WTC11 (cell line): ENCODE data around the gene GPS2. TPM values are rescaled to one million over a fixed set of nuclear protein-coding genes. Genes with fewer than 3 reads are reported as not detected.

Experiments
- ATAC-seq: fragments of 200-7000 bp; cut with Tn5 transposase; 2 replicates; pipeline ENCODE4 v1.10.0; 2021; ENCODE audit warnings: mild to moderate bottlenecking, moderate library complexity
- CTCF ChIA-PET: fragments of 300-600 bp; sonication (Branson Sonifier 250); formaldehyde crosslinking; loops from one replicate; lab custom pipeline; 2021; ENCODE audit warnings: antibody characterized with exemption; lab: Charles Lee
- POLR2A ChIA-PET: fragments of 350-600 bp; sonication (Branson Sonifier 250); formaldehyde crosslinking; loops from one replicate; lab custom pipeline; 2021; ENCODE audit warnings: antibody characterized with exemption; lab: Charles Lee
- DNase-seq: peaks from one replicate; pipeline ENCODE4 v3.0.0; 2021; ENCODE audit warnings: low spot score
- H3K27ac Mint-ChIP-seq: 2 replicates; pipeline ENCODE4 v1.8.0; 2021; ENCODE audit warnings: mixed read lengths
- H3K27me3 Mint-ChIP-seq: 2 replicates; pipeline ENCODE4 v1.8.0; 2021; ENCODE audit warnings: low read depth, mild to moderate bottlenecking, moderate library complexity, mixed read lengths
- H3K36me3 Mint-ChIP-seq: 2 replicates; pipeline ENCODE4 v1.8.0; 2021; ENCODE audit warnings: mixed read lengths
- H3K4me1 Mint-ChIP-seq: 2 replicates; pipeline ENCODE4 v1.8.0; 2022; ENCODE audit warnings: mixed read lengths
- H3K4me3 Mint-ChIP-seq: 2 replicates; pipeline ENCODE4 v1.8.0; 2021; ENCODE audit warnings: mild to moderate bottlenecking, moderate library complexity, mixed read lengths
- H3K9me3 Mint-ChIP-seq: 2 replicates; pipeline ENCODE4 v1.8.0; 2021; ENCODE audit warnings: mixed read lengths
- ATF3 ChIP-seq: sonication (generic); formaldehyde crosslinking; conservative IDR thresholded peaks from 2 replicates; pipeline ENCODE4 v1.8.1; 2022; ENCODE audit warnings: mild to moderate bottlenecking, missing genetic modification reagents
- CREB1 ChIP-seq: sonication (generic); formaldehyde crosslinking; IDR thresholded peaks from 2 replicates; pipeline ENCODE4 v1.8.0; 2023; ENCODE audit warnings: mild to moderate bottlenecking, missing genetic modification reagents
- E2F1 ChIP-seq: sonication (generic); formaldehyde crosslinking; IDR thresholded peaks from 2 replicates; pipeline ENCODE4 v1.8.0; 2022; ENCODE audit warnings: mild to moderate bottlenecking, missing genetic modification reagents
- HMGA2 ChIP-seq: fragments of 250-450 bp; sonication (Bioruptor Pico); IDR thresholded peaks from 2 replicates; pipeline ENCODE4 v1.4.0; 2021; ENCODE audit warnings: mild to moderate bottlenecking, moderate library complexity
- IRF2 ChIP-seq: sonication (generic); formaldehyde crosslinking; IDR thresholded peaks from 2 replicates; pipeline ENCODE4 v1.8.0; 2022; ENCODE audit warnings: low read depth, missing genetic modification reagents, borderline replicate concordance
- NFATC4 ChIP-seq: fragments of 250-450 bp; sonication (Bioruptor Pico); IDR thresholded peaks from 2 replicates; pipeline ENCODE4 v1.9.0; 2021; ENCODE audit warnings: mild to moderate bottlenecking
- NFE2L1 ChIP-seq: sonication (generic); formaldehyde crosslinking; IDR thresholded peaks from 2 replicates; pipeline ENCODE4 v1.8.1; 2023; ENCODE audit warnings: missing genetic modification reagents
- NR2C2 ChIP-seq: sonication (generic); formaldehyde crosslinking; IDR thresholded peaks from 2 replicates; pipeline ENCODE4 v1.8.0; 2022; ENCODE audit warnings: mild to moderate bottlenecking, missing genetic modification reagents
- NR3C1 ChIP-seq: sonication (generic); formaldehyde crosslinking; conservative IDR thresholded peaks from 2 replicates; pipeline ENCODE4 v1.8.1; 2023; ENCODE audit warnings: low read depth, mild to moderate bottlenecking, missing genetic modification reagents
- SMAD4 ChIP-seq: sonication (generic); formaldehyde crosslinking; IDR thresholded peaks from 2 replicates; pipeline ENCODE4 v1.8.0; 2022; ENCODE audit warnings: mild to moderate bottlenecking, missing genetic modification reagents
- SOX15 ChIP-seq: fragments of 250-450 bp; sonication (Bioruptor Pico); IDR thresholded peaks from 2 replicates; pipeline ENCODE4 v1.9.0; 2021; ENCODE audit warnings: mild to moderate bottlenecking
- SP1 ChIP-seq: sonication (generic); formaldehyde crosslinking; conservative IDR thresholded peaks from 2 replicates; pipeline ENCODE4 v1.8.1; 2022; ENCODE audit warnings: missing genetic modification reagents
- USF1 ChIP-seq: sonication (generic); formaldehyde crosslinking; IDR thresholded peaks from 2 replicates; pipeline ENCODE4 v1.8.0; 2022; ENCODE audit warnings: mild to moderate bottlenecking, missing genetic modification reagents
- ZBTB21 ChIP-seq: sonication (generic); formaldehyde crosslinking; IDR thresholded peaks from 2 replicates; pipeline ENCODE4 v1.8.1; 2023; ENCODE audit warnings: mild to moderate bottlenecking, missing genetic modification reagents, borderline replicate concordance
- ZNF121 ChIP-seq: sonication (generic); formaldehyde crosslinking; IDR thresholded peaks from 2 replicates; pipeline ENCODE4 v1.8.0; 2023; ENCODE audit warnings: missing genetic modification reagents
- ZNF263 ChIP-seq: sonication (generic); formaldehyde crosslinking; IDR thresholded peaks from 2 replicates; pipeline ENCODE4 v1.8.1; 2022; ENCODE audit warnings: low read depth, mild to moderate bottlenecking, moderate library complexity, missing genetic modification reagents
- ZNF532 ChIP-seq: fragments of 250-450 bp; sonication (Bioruptor Pico); IDR thresholded peaks from 2 replicates; pipeline ENCODE4 v1.9.0; 2021; ENCODE audit warnings: mild to moderate bottlenecking, borderline replicate concordance
- total RNA-seq: library from RNA; stranded (reverse); gene quantifications from 3 replicates; pipeline ENCODE4 v1.2.3, GENCODE V29; 2021
- TF ChIP-seq, protein P1 (sequence below): sonication (generic); formaldehyde crosslinking; IDR thresholded peaks from 2 replicates; pipeline ENCODE4 v1.8.1; 2022; ENCODE audit warnings: mild to moderate bottlenecking, moderate library complexity, missing genetic modification reagents
- TF ChIP-seq, protein P2 (sequence below): fragments of 200-600 bp; IDR thresholded peaks from 2 replicates; pipeline ENCODE4 v1.8.0; 2022; ENCODE audit warnings: antibody characterized with exemption
- TF ChIP-seq, protein P3 (sequence below): fragments of 250-450 bp; sonication (Bioruptor Pico); conservative IDR thresholded peaks from 2 replicates; pipeline ENCODE4 v1.9.0; 2021; ENCODE audit warnings: mild to moderate bottlenecking
- TF ChIP-seq, protein P4 (sequence below): sonication (generic); formaldehyde crosslinking; IDR thresholded peaks from 2 replicates; pipeline ENCODE4 v1.8.1; 2023; ENCODE audit warnings: mild to moderate bottlenecking, moderate library complexity, missing genetic modification reagents

Gene GPS2
- total RNA-seq, 1 experiment from 2014 or later, result 55.9 TPM

DNA sequence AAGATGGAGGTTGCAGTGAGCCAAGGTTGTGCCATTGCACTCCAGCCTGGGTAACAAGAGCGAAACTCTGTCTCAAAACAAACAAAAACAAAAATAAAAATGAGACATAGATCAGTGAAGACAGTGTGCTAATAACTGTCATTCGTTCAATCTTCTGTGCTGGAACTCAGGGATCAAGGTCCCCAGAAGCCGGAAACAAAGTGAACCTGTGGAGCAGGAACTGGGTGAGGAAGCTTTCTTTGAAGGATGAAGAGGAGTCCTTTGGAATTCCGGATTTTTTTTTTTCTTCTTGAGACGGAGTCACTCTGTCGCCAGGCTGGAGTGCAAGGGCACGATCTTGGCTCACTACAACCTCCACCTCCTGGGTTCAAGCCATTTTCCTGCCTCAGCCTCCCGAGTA lies 35.7 kb downstream of the GPS2 start:
- ChIA-PET CTCF (interaction anchor here (0.7 to 3.4 kb wide), 9 partner anchors 12 to 408 kb away, joined by 3 to 61 read pairs (median 6); partner anchors contain the start of genes NEURL4 and TP53), POLR2A (interaction anchor here (0.7 to 1.9 kb wide), 3 partner anchors 17 to 57 kb away, joined by 4 to 6 read pairs (median 4); partner anchors contain the start of gene CLDN7)
- peaks cover 21% of the 10 kb centered on the region for H3K27me3 Mint-ChIP-seq
- TF ChIP-seq ZNF121 (CRISPR knock-in tag) (no peak), CREB1 (CRISPR knock-in tag) (no peak), SMAD4 (no peak), IRF2 (CRISPR knock-in tag) (no peak), ATF3 (CRISPR knock-in tag) (no peak), SP1 (CRISPR knock-in tag) (no peak), ZNF532 (no peak), HMGA2 (CRISPR knock-in tag) (no peak), NFATC4 (CRISPR knock-in tag) (no peak), ZNF263 (CRISPR knock-in tag) (no peak), ZBTB21 (CRISPR knock-in tag) (no peak), NR3C1 (CRISPR knock-in tag) (no peak), NFE2L1 (CRISPR knock-in tag) (no peak)
- TF ChIP-seq, protein P1, sequence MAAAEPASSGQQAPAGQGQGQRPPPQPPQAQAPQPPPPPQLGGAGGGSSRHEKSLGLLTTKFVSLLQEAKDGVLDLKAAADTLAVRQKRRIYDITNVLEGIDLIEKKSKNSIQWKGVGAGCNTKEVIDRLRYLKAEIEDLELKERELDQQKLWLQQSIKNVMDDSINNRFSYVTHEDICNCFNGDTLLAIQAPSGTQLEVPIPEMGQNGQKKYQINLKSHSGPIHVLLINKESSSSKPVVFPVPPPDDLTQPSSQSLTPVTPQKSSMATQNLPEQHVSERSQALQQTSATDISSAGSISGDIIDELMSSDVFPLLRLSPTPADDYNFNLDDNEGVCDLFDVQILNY (CRISPR knock-in tag), result no peak
- TF ChIP-seq, protein P2, sequence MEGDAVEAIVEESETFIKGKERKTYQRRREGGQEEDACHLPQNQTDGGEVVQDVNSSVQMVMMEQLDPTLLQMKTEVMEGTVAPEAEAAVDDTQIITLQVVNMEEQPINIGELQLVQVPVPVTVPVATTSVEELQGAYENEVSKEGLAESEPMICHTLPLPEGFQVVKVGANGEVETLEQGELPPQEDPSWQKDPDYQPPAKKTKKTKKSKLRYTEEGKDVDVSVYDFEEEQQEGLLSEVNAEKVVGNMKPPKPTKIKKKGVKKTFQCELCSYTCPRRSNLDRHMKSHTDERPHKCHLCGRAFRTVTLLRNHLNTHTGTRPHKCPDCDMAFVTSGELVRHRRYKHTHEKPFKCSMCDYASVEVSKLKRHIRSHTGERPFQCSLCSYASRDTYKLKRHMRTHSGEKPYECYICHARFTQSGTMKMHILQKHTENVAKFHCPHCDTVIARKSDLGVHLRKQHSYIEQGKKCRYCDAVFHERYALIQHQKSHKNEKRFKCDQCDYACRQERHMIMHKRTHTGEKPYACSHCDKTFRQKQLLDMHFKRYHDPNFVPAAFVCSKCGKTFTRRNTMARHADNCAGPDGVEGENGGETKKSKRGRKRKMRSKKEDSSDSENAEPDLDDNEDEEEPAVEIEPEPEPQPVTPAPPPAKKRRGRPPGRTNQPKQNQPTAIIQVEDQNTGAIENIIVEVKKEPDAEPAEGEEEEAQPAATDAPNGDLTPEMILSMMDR, result no peak
- TF ChIP-seq, protein P3, sequence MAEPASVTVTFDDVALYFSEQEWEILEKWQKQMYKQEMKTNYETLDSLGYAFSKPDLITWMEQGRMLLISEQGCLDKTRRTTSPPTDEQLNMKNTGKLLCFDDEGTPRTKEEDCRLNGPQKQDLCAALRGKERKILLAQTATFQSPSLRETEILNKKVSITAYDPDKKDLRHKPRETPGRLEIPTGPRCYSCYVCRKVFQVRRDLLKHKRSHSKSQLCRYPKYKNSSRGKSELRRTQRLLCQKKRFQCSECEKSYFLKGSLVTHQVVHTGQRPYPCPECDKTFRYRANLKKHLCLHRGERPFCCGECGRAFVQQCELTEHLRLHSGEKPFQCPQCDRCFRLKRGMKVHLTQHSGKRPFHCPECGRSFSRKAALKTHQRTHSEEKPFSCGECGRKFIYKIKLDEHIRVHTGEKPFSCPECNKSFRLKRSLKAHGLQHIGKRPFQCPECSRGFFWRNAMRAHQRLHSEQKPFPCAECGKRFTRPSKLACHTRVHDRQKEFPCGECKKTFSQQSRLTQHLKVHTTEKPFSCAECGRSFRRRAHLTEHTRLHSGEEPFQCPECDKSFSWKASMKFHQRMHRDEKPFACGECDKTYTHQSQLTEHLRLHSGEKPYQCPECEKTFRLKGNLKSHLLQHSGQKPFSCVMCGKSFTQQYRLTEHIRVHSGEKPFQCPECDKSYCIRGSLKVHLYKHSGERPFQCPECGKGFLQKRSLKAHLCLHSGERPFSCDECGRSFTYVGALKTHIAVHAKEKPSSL, result no peak
- H3K4me3 Mint-ChIP-seq, result no peak overlapping the region
- no peak overlapping the region for H3K27ac Mint-ChIP-seq
- H3K9me3 Mint-ChIP-seq, result no peaks in the 10 kb centered on the region
- H3K4me1 Mint-ChIP-seq, result peaks cover 20% of the 10 kb centered on the region
- ATAC-seq (no peak), DNase-seq (no peak)
- H3K36me3 Mint-ChIP-seq, result no peaks in the 10 kb centered on the region

GRCh38 chr17:7266784-7267183 lies 48.4 kb downstream of the GPS2 start:
- no peaks in the 10 kb centered on the region; the same call in 1 of the 2 replicates for H3K27me3 Mint-ChIP-seq
- DNase-seq (no peak), ATAC-seq (no peak)
- no peak overlapping the region for H3K4me3 Mint-ChIP-seq
- ChIA-PET POLR2A (no interaction called here), CTCF (interaction anchor here (1.8 to 4.8 kb wide), 3 partner anchors 13 to 294 kb away, joined by 4 to 23 read pairs (median 14); no protein-coding TSS in a partner anchor)
- peak overlapping the region; percentile 72 for H3K27ac Mint-ChIP-seq
- H3K4me1 Mint-ChIP-seq, result peaks cover 23% of the 10 kb centered on the region
- H3K9me3 Mint-ChIP-seq, result no peaks in the 10 kb centered on the region
- no peaks in the 10 kb centered on the region for H3K36me3 Mint-ChIP-seq
- TF ChIP-seq E2F1 (CRISPR knock-in tag), result no peak
- TF ChIP-seq SOX15 (CRISPR knock-in tag), result no peak
- TF ChIP-seq NR2C2 (CRISPR knock-in tag), result no peak
- TF ChIP-seq, protein P4, sequence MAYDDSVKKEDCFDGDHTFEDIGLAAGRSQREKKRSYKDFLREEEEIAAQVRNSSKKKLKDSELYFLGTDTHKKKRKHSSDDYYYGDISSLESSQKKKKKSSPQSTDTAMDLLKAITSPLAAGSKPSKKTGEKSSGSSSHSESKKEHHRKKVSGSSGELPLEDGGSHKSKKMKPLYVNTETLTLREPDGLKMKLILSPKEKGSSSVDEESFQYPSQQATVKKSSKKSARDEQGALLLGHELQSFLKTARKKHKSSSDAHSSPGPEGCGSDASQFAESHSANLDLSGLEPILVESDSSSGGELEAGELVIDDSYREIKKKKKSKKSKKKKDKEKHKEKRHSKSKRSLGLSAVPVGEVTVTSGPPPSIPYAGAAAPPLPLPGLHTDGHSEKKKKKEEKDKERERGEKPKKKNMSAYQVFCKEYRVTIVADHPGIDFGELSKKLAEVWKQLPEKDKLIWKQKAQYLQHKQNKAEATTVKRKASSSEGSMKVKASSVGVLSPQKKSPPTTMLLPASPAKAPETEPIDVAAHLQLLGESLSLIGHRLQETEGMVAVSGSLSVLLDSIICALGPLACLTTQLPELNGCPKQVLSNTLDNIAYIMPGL, result no peak
- no peak for TF ChIP-seq NFATC4 (CRISPR knock-in tag)
- TF ChIP-seq SP1 (CRISPR knock-in tag), result no peak
- no peak for TF ChIP-seq NR3C1 (CRISPR knock-in tag)
- TF ChIP-seq USF1, result no peak
